Upper lobe of right lung (tissue), 1 donor: ENCODE measurements around the gene TRDN. TPM values are rescaled to one million over a fixed set of nuclear protein-coding genes. Genes with fewer than 3 reads are reported as not detected.
"Not testable (repeated sequence)": the region's sequence is repeated elsewhere in the genome, so short reads cannot be mapped to it uniquely, and the experiment has no call there.

Source experiments
- ATAC-seq: fragments of 200-7000 bp; cut with Tn5 transposase; one replicate; pipeline ENCODE4 v1.9.1; 2020; ENCODE audit warnings: mild to moderate bottlenecking, moderate library complexity
- DNase-seq: peaks from one replicate; pipeline ENCODE4 v3.0.0-alpha.2; 2020
- H3K27ac ChIP-seq: fragments of 200-600 bp; one replicate; pipeline ENCODE4 v1.8.0; 2022
- H3K27me3 ChIP-seq: fragments of 200-600 bp; one replicate; pipeline ENCODE4 v1.8.0; 2022; ENCODE audit warnings: mild to moderate bottlenecking
- H3K36me3 ChIP-seq: fragments of 200-600 bp; one replicate; pipeline ENCODE4 v1.8.0; 2022
- H3K4me1 ChIP-seq: fragments of 200-600 bp; one replicate; pipeline ENCODE4 v1.8.0; 2022
- H3K4me3 ChIP-seq: fragments of 200-600 bp; one replicate; pipeline ENCODE4 v1.8.0; 2022; ENCODE audit warnings: mild to moderate bottlenecking
- H3K9me3 ChIP-seq: fragments of 200-600 bp; one replicate; pipeline ENCODE4 v1.8.0; 2022
- CTCF ChIP-seq: fragments of 200-600 bp; IDR thresholded peaks from one replicate; pipeline ENCODE4 v1.8.0; 2022; ENCODE audit warnings: antibody characterized with exemption
- intact Hi-C: fragments of 100-400 bp; cut with DNase I; formaldehyde crosslinking; loops from one replicate; pipeline ENCODE4 v1.11.0; 2022
- total RNA-seq: library from RNA; stranded (reverse); fragmentation: NEBNext Ultra II Directional; extraction: Animal tissue kit (Norgen Biotek cat#: 25700); gene quantifications from one replicate; pipeline ENCODE4 v1.2.1, GENCODE V29; 2021
- donor health status: DM: no; HTN: yes; CAD: no; lungs with severe emphysema.

The TRDN gene
- total RNA-seq, 1 donor from 2014 or later, result not detected

GRCh38 chr6:123288649-123289048 is 348.1 kb downstream of the TRDN start:
- no peak for TF ChIP-seq CTCF
- Histone ChIP-seq H3K9me3 (no peaks in the 10 kb centered on the region), H3K36me3 (no peaks in the 10 kb centered on the region), H3K4me1 (no peaks in the 10 kb centered on the region), H3K27me3 (no peaks in the 10 kb centered on the region), H3K4me3 (no peak overlapping the region), H3K27ac (no peak overlapping the region)
- intact Hi-C loops, result no loop called here
- ATAC-seq (no peak), DNase-seq (no peak)

GRCh38 chr6:123276546-123276980 is 360.2 kb downstream of the TRDN start:
- no peaks in the 10 kb centered on the region for H3K9me3 ChIP-seq
- H3K27me3 ChIP-seq, result no peaks in the 10 kb centered on the region
- intact Hi-C loops, result no loop called here
- H3K36me3 ChIP-seq, result no peaks in the 10 kb centered on the region
- H3K27ac ChIP-seq, result no peak overlapping the region
- TF ChIP-seq CTCF, result no peak
- DNase-seq (no peak), ATAC-seq (no peak)
- no peak overlapping the region for H3K4me3 ChIP-seq
- H3K4me1 ChIP-seq, result no peaks in the 10 kb centered on the region

GRCh38 chr6:123263981-123264380 is 372.8 kb downstream of the TRDN start:
- Histone ChIP-seq H3K27ac (no peak overlapping the region), H3K4me1 (no peaks in the 10 kb centered on the region), H3K27me3 (no peaks in the 10 kb centered on the region), H3K9me3 (no peaks in the 10 kb centered on the region), H3K36me3 (no peaks in the 10 kb centered on the region), H3K4me3 (no peak overlapping the region)
- DNase-seq (no peak), ATAC-seq (no peak)
- no peak for TF ChIP-seq CTCF
- intact Hi-C loops, result no loop called here

- DNase-seq (no peak), ATAC-seq (no peak)
- no peaks in the 10 kb centered on the region for H3K4me1 ChIP-seq
- no peaks in the 10 kb centered on the region for H3K36me3 ChIP-seq
- no peaks in the 10 kb centered on the region for H3K9me3 ChIP-seq
- H3K27ac ChIP-seq, result no peak overlapping the region
- no peaks in the 10 kb centered on the region for H3K27me3 ChIP-seq
- intact Hi-C loops, result no loop called here
- no peak for TF ChIP-seq CTCF
- no peak overlapping the region for H3K4me3 ChIP-seq
These were observed 396.1 kb downstream of the TRDN start for GRCh38 chr6:123240626-123241025.

- Histone ChIP-seq H3K27me3 (no peaks in the 10 kb centered on the region), H3K4me3 (no peak overlapping the region), H3K4me1 (no peaks in the 10 kb centered on the region), H3K27ac (no peak overlapping the region), H3K9me3 (no peaks in the 10 kb centered on the region), H3K36me3 (no peaks in the 10 kb centered on the region)
- no peak for ATAC-seq
- intact Hi-C loops, result no loop called here
- no peak for TF ChIP-seq CTCF
- no peak for DNase-seq
These were observed 403.4 kb downstream of the TRDN start for GRCh38 chr6:123233336-123233735.

GRCh38 chr6:123227789-123228188 is 409.0 kb downstream of the TRDN start:
- DNase-seq, H3K36me3 ChIP-seq, H3K9me3 ChIP-seq, H3K27ac ChIP-seq, H3K27me3 ChIP-seq, intact Hi-C loops, ATAC-seq, H3K4me1 ChIP-seq, H3K4me3 ChIP-seq: not testable (repeated sequence)
